CD4-positive, alpha-beta T cell treated with Interleukin-17A for 1 hour (primary cell): ENCODE measurements around the gene NBEAL1.
"Not testable (repeated sequence)": the region's sequence is repeated elsewhere in the genome, so short reads cannot be mapped to it uniquely, and the experiment has no call there.

ENCODE experiments used
- DNase-seq: peaks from one replicate; pipeline ENCODE4 v3.0.0-alpha.2; 2020

The NBEAL1 gene

GRCh38 chr2:203014456-203015199, at the start of gene NBEAL1:
Gene NBEAL1, plus strand, starts transcription at chr2:203014875. Its CDS starts 1,510 bp downstream, at chr2:203016385.
- DNase-seq, result peak; percentile 99

DNA sequence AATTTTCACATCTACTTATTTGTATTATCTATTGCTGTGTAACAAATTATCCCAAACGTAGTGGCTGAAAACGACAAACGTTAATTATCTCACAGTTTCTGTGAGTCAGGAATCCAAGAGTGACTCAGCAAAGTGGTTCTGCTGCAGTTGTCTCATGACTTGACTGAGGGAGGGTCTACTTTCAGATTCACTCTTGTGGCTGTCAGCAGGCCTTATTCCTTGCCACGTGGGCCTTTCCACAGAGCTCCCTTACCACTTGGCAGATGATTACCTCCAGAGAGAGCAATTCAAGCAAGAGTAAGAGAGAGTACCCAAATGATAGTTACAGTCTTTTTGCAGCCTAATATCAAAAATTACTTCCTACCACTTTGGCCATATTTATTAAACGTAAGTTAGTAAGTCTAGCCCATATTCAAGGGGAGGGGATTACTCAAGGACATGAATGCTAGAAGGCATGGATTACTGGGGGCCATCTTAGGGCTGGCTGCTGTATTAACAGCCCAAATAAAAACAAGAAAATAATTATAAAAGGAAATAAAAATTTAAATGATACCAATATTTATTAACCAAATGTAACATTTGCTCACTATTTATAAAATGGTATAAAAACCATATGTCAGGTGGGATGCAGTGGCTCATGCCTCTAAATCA, 48.7 kb upstream of the NBEAL1 start:
- no peak for DNase-seq

- not testable (repeated sequence) for DNase-seq
These were observed 45.3 kb upstream of the NBEAL1 start for GRCh38 chr2:202969404-202969803.

DNA sequence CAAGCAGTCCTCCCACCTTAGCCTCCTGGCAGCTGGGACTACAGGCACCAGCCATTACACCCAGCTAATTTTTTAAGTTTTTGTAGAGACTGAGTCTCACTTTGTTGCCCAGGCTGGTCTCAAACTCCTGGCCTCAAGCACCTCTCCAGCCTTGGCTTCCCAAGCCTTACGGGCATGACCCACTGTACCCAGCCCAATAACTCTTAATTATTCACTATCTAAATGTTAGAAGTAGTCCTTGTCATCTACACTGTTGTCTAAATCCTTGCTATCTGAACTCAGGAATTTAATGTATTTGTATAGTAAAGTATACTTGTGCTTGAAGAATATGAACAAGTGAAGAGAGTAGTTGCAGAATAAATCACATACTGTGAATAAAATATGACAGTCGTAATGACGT, 37.9 kb upstream of the NBEAL1 start:
- DNase-seq, result no peak

- no peak for DNase-seq
These were observed 31.7 kb upstream of the NBEAL1 start for GRCh38 chr2:202982779-202983491.

- DNase-seq, result no peak
These were observed 24.9 kb upstream of the NBEAL1 start for GRCh38 chr2:202989749-202990148.

GRCh38 chr2:202990501-202990900, 24.2 kb upstream of the NBEAL1 start:
- DNase-seq, result no peak

DNA sequence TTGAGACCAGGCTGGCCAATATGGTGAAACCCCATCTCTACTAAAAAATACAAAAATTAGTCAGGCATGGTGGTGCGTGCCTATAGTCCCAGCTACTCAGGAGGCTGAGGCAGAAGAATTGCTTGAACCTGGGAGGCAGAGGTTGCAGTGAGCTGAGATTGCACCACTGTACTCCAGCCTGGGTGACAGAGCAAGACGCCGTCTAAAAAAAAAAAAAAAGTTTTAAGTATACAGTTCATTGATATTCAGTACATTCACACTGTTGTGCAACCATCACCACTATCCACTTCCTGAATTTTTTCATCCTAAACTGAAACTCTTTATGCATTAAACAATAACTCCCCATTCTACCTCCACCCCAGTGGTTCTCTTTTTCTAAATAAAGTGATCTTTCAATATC, 17.6 kb upstream of the NBEAL1 start:
- DNase-seq, result not testable (repeated sequence)

- no peak for DNase-seq
These were observed 12.4 kb upstream of the NBEAL1 start for GRCh38 chr2:203002054-203002821.

DNA sequence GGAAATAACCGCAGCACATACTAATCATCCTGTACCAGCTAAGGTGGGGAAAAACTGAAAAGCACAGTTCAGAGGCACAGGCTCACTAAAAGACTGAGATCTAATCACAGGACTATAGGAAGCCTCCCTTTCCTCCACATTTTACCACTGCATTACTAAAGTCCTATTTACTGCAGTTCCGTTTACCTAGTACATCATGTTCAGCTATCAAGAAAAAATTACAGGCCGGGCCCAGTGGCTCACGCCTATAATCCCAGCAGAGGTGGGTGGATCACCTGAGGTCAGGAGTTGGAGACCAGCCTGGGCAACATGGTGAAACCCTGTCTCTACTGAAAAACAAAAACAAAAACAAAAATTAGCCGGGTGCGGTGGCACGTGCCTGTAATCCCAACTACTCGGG, 11.0 kb upstream of the NBEAL1 start:
- DNase-seq, result no peak

GRCh38 chr2:203016716-203017115, 2.0 kb downstream of the NBEAL1 start:
- no peak for DNase-seq

- no peak for DNase-seq
These were observed 3.5 kb downstream of the NBEAL1 start for GRCh38 chr2:203018181-203018580.

DNA sequence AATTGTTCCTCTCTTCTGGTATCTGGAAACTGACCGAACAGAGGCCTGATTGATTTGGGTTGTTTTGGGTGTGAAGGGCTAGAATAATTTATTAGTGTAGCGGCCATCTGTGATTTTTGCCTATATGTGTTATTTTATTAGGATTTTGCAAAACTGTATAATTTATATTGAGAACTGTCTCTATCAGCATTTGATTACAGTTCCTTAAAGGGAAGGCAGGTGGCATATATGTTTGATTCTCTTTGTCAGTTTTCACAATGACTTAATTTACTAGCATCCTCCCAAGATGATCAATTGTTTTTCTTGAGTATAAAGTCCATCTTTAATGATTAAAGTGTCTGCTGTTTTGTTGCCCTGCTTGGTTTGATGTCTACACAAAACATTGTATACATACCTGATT, 4.5 kb downstream of the NBEAL1 start:
- no peak for DNase-seq

DNA sequence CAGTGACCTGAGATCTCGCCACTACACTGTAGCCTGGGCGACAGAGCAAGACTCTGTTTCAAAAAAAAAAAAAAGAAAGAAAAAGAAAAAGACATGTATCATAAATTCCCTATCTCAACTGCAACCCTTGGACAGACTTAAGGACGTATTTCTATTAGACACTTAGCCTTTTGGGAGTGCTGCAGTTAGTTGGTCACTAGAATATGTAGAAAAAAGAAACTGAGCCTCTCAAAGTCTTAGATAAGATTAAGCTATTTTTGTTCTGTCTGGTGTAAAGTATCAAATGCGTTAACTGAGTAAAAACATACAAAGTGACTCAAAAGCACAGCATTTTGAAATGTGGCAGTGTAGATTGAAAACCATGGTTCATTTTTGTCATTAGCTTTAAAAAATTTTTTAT, 7.3 kb downstream of the NBEAL1 start:
- DNase-seq, result no peak

- DNase-seq, result no peak
These were observed 8.1 kb downstream of the NBEAL1 start for GRCh38 chr2:203022751-203023150.

DNA sequence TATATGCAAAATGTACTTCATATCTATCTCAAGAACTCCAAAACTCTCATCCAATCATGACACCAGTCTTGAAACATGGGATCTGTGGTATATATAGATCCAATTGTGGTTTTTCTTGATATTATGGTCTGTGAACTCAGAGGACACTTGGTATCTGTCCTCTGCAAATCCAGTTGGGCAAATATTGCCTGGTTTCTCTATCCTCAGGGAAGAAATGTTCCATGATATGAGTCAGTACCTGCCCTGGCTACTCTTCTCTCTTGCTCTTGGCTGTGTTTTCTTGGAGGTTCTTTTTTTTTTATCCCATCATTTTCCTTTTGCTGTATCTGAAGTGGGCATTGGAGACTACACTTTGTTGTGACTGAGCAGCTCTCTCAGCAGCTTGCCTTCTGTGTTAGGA, 10.9 kb downstream of the NBEAL1 start:
- DNase-seq, result no peak

- no peak for DNase-seq
These were observed 15.9 kb downstream of the NBEAL1 start for GRCh38 chr2:203030545-203030944.

GRCh38 chr2:203030991-203031390, 16.3 kb downstream of the NBEAL1 start:
- DNase-seq, result no peak

DNA sequence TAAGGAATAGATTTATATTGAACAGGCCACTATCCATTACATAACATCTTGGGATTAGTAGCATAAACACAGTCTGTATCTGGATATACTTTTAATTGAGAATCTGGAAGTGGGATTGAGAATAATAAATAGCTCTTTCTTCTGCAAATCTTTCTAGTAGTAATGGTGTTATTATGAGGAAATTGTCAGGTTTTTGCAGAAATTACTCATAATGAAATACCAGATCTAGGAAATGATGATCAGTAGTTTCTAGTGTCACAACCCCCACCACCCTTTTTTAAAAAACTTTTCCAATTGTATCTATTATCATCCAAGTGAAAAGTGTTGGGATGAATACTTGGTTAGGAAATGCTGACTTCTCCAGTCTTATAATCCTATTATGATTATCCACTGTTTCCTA, 18.7 kb downstream of the NBEAL1 start:
- DNase-seq, result no peak

GRCh38 chr2:203035879-203036470, 21.3 kb downstream of the NBEAL1 start:
- no peak for DNase-seq

DNA sequence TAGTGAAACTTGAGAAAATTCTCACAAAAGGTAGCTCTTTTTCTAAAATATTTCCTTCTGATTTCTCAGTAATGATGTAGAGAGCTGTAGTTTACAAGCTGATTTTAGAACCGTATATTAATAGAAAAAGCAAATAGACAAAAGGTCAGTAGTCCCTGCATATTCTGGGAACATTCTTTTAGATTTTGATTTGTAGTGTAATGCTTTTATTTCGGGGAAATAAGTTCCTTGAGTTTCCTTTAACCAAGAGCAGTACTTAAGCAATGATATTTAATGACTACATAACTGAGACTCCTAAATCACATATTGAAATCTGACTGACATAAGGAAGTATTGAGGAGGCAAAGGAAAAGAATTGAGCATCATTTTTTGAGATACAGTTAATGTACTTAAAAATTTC, 22.4 kb downstream of the NBEAL1 start:
- DNase-seq, result no peak

DNA sequence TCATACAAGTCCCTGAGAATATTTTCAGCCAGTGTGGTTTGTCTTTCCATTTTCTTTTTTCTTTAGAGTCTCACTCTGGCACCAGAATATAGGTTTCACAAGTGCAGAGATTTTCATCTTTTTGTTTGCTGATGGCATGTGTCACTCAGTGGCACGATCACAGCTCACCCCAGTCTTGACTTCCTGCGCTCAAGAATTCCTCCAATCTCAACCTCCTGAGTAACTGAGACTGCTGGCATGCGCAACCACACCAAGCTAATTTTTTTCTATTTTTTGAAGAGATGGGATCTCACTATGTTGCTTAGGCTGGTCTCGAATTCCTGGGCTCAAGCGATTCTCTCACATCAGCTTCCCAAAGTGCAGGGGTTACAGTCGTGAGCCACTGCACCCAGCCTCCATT, 23.9 kb downstream of the NBEAL1 start:
- no peak for DNase-seq

DNA sequence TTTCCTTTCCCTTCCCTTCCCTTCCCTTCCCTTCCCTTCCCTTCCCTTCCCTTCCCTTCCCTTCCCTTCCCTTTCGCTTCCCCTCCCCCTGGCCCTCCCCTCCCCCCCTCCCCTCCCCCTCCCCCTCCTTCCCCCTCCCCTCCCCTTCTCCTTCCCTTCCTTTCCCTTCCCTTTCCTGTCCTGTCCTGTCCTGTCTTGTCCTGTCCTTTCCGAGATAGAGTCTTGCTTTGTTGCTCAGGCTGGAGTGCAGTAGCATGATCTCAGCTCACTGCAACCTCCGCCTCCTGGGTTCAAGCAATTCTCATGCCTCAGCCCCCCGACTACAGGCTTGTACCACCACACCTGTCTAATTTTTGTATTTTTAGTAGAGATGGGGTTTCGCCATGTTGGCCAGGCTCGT, 24.5 kb downstream of the NBEAL1 start:
- DNase-seq, result not testable (repeated sequence)
